ENCODE measurements around the gene TMEM238. TPM values are rescaled to one million over a fixed set of nuclear protein-coding genes. Genes with fewer than 3 reads are reported as not detected.
"Not testable (repeated sequence)": the region's sequence is repeated elsewhere in the genome, so short reads cannot be mapped to it uniquely, and the experiment has no call there.

TMEM238 gene
- total RNA-seq, 1 donor from 2014 or later = 0.41 TPM

DNA sequence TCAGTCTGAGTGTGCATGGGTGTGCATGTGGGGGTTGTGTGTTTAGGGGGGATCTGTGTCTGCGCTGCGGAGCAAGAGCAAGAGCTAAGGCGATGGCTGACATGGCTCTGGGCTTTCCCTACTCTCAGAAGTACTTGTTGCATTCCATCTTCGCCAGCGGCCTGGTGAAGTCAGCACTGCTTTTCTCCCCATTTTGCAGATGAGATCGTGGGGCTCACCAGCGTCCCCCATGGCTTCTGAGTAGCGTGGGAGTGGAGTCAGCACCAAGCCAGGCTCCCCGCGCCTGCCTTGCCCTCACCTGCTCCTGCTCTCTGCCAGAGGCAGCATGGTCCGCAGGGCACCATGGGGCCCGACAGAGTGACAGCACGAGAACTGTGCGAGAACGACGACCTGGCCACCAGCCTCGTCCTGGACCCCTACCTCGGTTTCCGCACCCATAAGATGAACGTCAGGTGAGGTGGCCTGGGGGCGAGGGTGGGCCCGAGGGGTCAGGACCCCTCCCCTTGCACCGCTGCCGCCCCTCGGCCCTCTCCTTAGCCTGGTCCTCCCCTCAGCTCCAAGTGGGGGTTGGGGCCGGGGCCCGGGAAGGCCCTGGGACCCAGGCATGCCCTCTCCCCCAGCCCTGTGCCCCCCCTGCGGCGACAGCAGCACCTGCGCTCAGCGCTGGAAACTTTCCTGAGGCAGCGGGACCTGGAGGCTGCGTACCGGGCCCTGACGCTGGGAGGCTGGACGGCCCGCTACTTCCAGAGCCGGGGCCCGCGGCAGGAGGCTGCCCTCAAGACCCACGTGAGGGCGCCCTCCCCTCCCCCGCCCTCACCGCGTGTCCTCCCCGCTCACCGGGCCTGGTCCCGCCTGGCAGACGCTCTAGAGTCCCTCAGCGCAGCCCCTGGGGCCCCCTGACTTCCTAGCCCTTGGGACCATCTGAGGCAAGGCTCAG, 42.2 kb downstream of the TMEM238 start:
- FAIRE-seq (no peak), DNase-seq (ENCODE audit: low spot score in 2 of 2) (peak in 1 of 2 donors; percentile 36)

DNA sequence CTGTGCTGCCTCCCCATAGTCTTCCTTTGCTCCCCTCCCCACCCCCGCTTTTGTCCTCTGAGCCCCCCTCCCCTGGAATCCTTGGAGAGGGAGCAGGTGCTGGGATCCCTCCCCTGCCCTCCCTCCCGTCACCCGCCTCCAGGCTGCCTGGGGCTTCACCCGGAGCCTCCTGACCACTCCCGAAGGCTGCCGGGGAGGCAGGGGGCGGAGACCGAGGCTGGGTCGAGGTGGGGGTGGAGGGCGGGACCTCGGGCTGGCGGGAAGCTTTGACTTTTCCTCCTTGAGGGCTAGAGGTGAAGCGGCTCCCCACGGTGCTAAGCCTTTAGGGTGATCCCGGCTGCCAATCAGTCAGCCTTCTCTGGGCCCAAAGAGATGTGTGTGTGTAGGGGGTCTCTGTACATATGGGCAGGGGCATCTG, 42.9 kb downstream of the TMEM238 start:
- no peak for FAIRE-seq
- peak; percentile 80 to 91 for DNase-seq (ENCODE audit: low spot score in 2 of 2)

DNA sequence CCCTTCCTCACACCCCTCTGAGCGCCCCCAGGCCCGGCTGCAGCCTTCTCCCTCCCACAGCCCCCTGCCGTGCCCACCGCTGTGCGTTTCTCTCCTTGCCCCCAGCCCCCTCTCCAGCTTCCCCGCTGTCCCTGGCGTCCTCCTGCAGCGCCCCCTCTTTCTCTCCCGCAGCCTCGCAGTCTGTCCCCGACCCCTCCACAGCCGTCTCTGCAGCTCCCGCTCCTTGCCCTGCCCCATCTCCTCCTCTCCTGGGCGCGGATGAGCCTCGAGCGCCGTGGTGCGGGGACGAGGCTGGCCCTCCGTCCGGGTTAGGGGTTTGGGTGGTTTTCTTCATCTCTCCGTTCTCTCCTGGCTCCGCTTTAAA, 43.3 kb downstream of the TMEM238 start:
- peak in 1 of 2 donors; percentile 42 for DNase-seq (ENCODE audit: low spot score in 2 of 2)
- no peak for FAIRE-seq

DNA sequence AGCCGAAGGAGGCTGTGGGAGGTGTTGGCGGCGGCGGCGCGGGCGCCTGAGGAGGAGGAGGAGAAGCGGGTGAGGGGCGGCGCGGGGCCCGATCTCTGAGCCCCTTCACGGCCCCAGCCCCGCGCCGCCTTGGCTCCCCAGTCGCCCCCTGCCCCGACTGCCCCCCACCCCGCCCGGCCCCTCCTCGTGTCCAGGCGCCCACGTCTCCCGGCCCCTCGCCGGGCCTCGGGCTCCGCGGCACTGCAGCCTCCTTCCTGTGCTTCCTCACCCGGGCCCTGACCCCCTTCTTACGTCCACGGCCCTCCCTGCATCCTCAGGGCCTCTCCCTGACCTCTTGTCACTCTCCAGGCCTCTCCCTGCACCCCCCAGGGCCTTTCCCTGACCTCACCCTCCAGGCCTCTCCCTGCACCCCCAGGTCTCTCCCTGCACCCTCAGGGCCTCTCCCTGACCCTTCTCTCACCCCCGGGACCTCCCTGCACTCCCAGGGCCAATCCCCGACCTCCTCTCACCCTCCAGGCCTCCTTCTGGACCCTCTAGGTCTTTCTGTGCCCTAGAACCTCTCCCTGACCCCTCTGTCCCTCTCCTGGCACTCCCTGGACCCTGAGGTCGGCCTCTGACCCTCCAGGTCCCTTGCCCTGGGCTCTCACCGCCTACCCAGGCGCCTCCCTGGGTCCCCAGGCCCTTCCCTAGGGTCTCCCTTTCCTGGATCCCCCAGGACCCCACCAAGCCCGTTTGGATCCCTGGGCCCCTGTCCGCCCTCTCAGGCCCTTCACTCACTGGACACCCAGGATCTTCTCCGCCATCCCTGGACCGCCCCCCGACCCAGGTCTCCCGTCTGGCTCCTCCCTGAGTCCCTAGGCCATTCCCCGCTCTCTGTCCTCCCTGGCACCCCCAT, 44.0 kb downstream of the TMEM238 start:
- no peak for FAIRE-seq

DNA sequence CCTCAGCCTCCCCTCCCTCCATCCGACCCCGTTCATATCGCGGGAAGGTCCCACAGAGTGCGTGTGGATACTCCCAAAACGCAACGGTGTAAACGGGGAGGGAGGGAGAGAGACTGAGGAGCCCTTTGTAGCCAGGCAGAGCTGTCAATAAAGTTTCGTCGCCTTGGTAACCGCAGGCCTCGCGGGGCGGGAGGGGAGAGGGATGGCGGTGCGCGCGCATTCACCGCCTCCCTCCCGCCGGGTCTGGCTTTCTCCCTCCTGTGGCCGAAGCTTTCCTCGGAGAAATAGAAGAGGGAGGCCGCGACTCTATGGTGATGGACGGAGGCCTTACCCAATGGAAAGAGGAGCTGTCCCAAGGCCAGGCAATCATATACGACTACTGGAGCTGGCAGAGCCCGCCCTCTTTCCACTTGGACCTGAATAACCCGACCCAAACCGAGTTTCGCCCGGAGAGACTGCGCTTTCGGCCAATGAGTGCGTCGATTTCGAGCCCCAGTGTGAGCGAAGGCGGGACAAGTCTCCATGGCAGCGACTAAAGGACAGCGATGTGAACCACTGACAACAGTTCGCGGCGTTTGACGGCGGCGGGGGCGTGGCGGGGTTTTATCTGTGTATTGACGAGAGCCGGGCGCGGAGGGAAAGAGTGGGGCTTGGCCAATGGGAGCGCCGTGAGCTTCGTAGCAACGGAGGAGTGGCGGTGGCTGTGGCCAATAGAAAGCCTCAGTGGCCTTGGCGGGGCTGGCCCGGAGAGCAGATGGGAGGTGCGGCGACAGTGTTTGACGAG, 44.8 kb downstream of the TMEM238 start, which contains the start of gene KMT5C:
KMT5C (plus strand) TSS at position 772 of the 784 bp plus-strand sequence. CDS start 2,061 bp downstream, outside the sequence.
- peak; percentile 98 for DNase-seq (ENCODE audit: low spot score in 2 of 2)
- peak; percentile 99 for FAIRE-seq

More for the DNA sequence above, 44.0 kb downstream of the TMEM238 start:
- peak in 1 of 2 donors; percentile 40 for DNase-seq (ENCODE audit: low spot score in 2 of 2)

DNA sequence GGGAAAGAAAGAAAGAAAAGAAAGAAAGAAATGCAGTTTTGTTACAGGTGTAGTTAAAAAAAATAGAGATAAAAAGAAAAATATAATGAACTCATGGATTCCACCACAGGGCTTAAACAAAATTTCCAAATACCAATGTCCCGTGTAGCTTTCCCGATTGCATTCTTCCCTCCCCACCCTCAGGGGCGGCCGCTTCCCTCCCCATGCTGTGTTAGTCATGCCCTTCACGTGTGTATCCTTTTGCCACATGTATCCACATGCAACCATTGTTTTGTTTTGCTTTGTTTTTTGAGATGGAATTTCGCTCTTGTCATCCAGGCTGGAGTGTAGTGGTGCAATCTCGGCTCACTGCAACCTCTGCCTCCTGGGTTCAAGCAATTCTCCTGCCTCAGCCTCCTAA, 48.0 kb downstream of the TMEM238 start:
- DNase-seq (ENCODE audit: low spot score in 2 of 2) = no peak
- FAIRE-seq = no peak

DNA sequence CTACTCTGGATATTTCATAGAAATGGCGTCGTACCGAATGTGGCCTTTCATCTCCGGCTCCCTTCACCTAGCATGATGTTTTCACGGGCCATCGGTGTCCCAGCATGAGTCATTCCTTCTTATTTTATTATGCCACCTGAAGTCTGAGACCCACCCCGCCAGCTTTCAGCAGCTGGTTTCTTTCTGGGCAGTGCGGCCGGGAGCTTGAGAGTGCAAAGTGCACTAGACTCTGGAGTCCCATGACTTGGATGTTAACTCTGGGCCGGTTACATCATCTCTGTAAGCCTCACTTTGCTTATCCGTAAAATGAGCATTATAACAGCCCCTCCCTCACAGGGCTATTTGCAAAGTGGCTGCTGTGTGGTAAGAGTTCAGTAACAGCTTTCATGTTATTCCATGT, 50.2 kb downstream of the TMEM238 start:
- no peak for FAIRE-seq
- no peak for DNase-seq (ENCODE audit: low spot score in 2 of 2)

DNA sequence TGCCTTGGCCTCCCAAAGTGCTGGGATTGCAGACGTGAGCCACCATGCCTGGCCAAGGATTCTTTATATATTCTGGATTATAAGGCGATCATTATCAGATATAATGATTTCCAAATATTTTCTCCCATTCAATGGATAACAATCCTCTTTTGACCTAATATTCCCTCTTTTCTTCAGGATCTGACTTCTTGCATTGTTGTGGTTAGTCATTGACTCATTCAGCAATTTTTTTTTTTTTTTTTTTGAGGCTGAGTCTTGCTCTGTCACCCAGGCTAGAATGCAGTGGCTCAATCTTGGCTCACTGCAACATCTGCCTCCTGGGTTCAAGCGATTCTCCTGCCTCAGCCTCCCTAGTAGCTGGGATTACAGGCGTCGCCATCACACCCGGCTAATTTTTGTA, 54.3 kb downstream of the TMEM238 start:
- DNase-seq (ENCODE audit: low spot score in 2 of 2); FAIRE-seq: not testable (repeated sequence)

Other genes starting within 250 kb of the TMEM238 start
- 2.4 TPM for gene TNNT1, start 235.1 kb downstream of the TMEM238 start, total RNA-seq
- 0.41 TPM for gene TNNI3, start 226.6 kb downstream of the TMEM238 start, total RNA-seq
- gene DNAAF3, start 217.7 kb downstream of the TMEM238 start, total RNA-seq = not detected
- gene SYT5, start 204.0 kb downstream of the TMEM238 start, total RNA-seq = 33.0 TPM
- 0.41 TPM for gene PTPRH, start 174.8 kb downstream of the TMEM238 start, total RNA-seq
- 0.82 TPM for gene TMEM86B, start 155.5 kb downstream of the TMEM238 start, total RNA-seq
- gene PPP6R1, start 125.3 kb downstream of the TMEM238 start, total RNA-seq = 11.0 TPM
- gene HSPBP1, start 104.2 kb downstream of the TMEM238 start, total RNA-seq = 28.9 TPM
- 81.1 TPM for gene BRSK1, start 100.3 kb downstream of the TMEM238 start, total RNA-seq
- not detected for gene TMEM150B, start 59.0 kb downstream of the TMEM238 start, total RNA-seq
- 5.7 TPM for gene KMT5C, start 44.4 kb downstream of the TMEM238 start, total RNA-seq
- gene COX6B2, start 29.6 kb downstream of the TMEM238 start, total RNA-seq = under 0.01 TPM
- not detected for gene GARIN5B, start 21.0 kb downstream of the TMEM238 start, total RNA-seq
- 0.41 TPM for gene IL11, start 13.8 kb downstream of the TMEM238 start, total RNA-seq
- gene TMEM190, start 7.5 kb downstream of the TMEM238 start, total RNA-seq = not detected
- 112 TPM for gene RPL28, start 1.6 kb upstream of the TMEM238 start, total RNA-seq
- 28.9 TPM for gene UBE2S, start 23.5 kb upstream of the TMEM238 start, total RNA-seq
- 4.5 TPM for gene SHISA7, start 59.0 kb upstream of the TMEM238 start, total RNA-seq
- gene ISOC2, start 77.3 kb upstream of the TMEM238 start, total RNA-seq = 12.2 TPM
- gene C19orf85, start 80.5 kb upstream of the TMEM238 start, total RNA-seq = not detected
- 0.41 TPM for gene ZNF628, start 92.3 kb upstream of the TMEM238 start, total RNA-seq
- gene NAT14, start 100.9 kb upstream of the TMEM238 start, total RNA-seq = 18.8 TPM
- under 0.01 TPM for gene SSC5D, start 104.1 kb upstream of the TMEM238 start, total RNA-seq
- gene SBK2, start 152.8 kb upstream of the TMEM238 start, total RNA-seq = 0.41 TPM
- not detected for gene SBK3, start 161.3 kb upstream of the TMEM238 start, total RNA-seq
- gene ZNF579, start 196.6 kb upstream of the TMEM238 start, total RNA-seq = 3.7 TPM
- 3.3 TPM for gene FIZ1, start 215.2 kb upstream of the TMEM238 start, total RNA-seq
- 2.9 TPM for gene ZNF524, start 216.0 kb upstream of the TMEM238 start, total RNA-seq
- gene ZNF865, start 221.4 kb upstream of the TMEM238 start, total RNA-seq = 1.2 TPM
- 4.5 TPM for gene ZNF784, start 240.3 kb upstream of the TMEM238 start, total RNA-seq

Data from frontal cortex (tissue), 4 donors.